Measurements from ENCODE around the gene STK32B.

Gene STK32B

GRCh38 chr4:5125321-5125720, 74.0 kb downstream of the STK32B start:
- DNase-seq (ENCODE audit: low read depth): no peak

- no peak for DNase-seq (ENCODE audit: low read depth)
Measured at GRCh38 chr4:5126231-5126630, 75.0 kb downstream of the STK32B start.

- no peak for DNase-seq (ENCODE audit: low read depth)
Measured at GRCh38 chr4:5126857-5127256, 75.6 kb downstream of the STK32B start.

- DNase-seq (ENCODE audit: low read depth): no peak
Measured at GRCh38 chr4:5127556-5127955, 76.3 kb downstream of the STK32B start.

- no peak for DNase-seq (ENCODE audit: low read depth)
Measured at GRCh38 chr4:5128569-5128968, 77.3 kb downstream of the STK32B start.

GRCh38 chr4:5133201-5133600, 81.9 kb downstream of the STK32B start:
- DNase-seq (ENCODE audit: low read depth): no peak

GRCh38 chr4:5133933-5134594, 82.8 kb downstream of the STK32B start:
- DNase-seq (ENCODE audit: low read depth): no peak

- no peak for DNase-seq (ENCODE audit: low read depth)
Measured at GRCh38 chr4:5134620-5135019, 83.3 kb downstream of the STK32B start.

GRCh38 chr4:5137226-5137625, 85.9 kb downstream of the STK32B start:
- no peak for DNase-seq (ENCODE audit: low read depth)

GRCh38 chr4:5137927-5138326, 86.6 kb downstream of the STK32B start:
- DNase-seq (ENCODE audit: low read depth): no peak

- DNase-seq (ENCODE audit: low read depth): no peak
Measured at GRCh38 chr4:5138389-5138788, 87.1 kb downstream of the STK32B start.

- DNase-seq (ENCODE audit: low read depth): no peak
Measured at GRCh38 chr4:5139141-5139540, 87.9 kb downstream of the STK32B start.

- no peak for DNase-seq (ENCODE audit: low read depth)
Measured at GRCh38 chr4:5141802-5142201, 90.5 kb downstream of the STK32B start.

GRCh38 chr4:5142726-5143125, 91.4 kb downstream of the STK32B start:
- DNase-seq (ENCODE audit: low read depth): peak; percentile 44

GRCh38 chr4:5143306-5143861, 92.1 kb downstream of the STK32B start:
- DNase-seq (ENCODE audit: low read depth): no peak

GRCh38 chr4:5143940-5144339, 92.7 kb downstream of the STK32B start:
- DNase-seq (ENCODE audit: low read depth): no peak

GRCh38 chr4:5144384-5144783, 93.1 kb downstream of the STK32B start:
- DNase-seq (ENCODE audit: low read depth): no peak

- no peak for DNase-seq (ENCODE audit: low read depth)
Measured at GRCh38 chr4:5146248-5146647, 95.0 kb downstream of the STK32B start.

- DNase-seq (ENCODE audit: low read depth): no peak
Measured at GRCh38 chr4:5152521-5152920, 101.2 kb downstream of the STK32B start.

- DNase-seq (ENCODE audit: low read depth): no peak
Measured at GRCh38 chr4:5156682-5157081, 105.4 kb downstream of the STK32B start.

GRCh38 chr4:5157791-5158770, 106.8 kb downstream of the STK32B start:
- DNase-seq (ENCODE audit: low read depth): no peak

- DNase-seq (ENCODE audit: low read depth): no peak
Measured at GRCh38 chr4:5158825-5159224, 107.5 kb downstream of the STK32B start.

GRCh38 chr4:5160668-5161067, 109.4 kb downstream of the STK32B start:
- no peak for DNase-seq (ENCODE audit: low read depth)

Data from amniotic epithelial cell (primary cell).